ENCODE results near the gene HSPA12B. TPM values are rescaled to one million over a fixed set of nuclear protein-coding genes. Genes with fewer than 3 reads are reported as not detected.

The HSPA12B gene
- total and polyA plus RNA-seq, 2 of the 13 experiments (the other 11 are each of a cell fraction or from before 2014, with no cell fraction given): 0.01 TPM; not detected in 1

DNA sequence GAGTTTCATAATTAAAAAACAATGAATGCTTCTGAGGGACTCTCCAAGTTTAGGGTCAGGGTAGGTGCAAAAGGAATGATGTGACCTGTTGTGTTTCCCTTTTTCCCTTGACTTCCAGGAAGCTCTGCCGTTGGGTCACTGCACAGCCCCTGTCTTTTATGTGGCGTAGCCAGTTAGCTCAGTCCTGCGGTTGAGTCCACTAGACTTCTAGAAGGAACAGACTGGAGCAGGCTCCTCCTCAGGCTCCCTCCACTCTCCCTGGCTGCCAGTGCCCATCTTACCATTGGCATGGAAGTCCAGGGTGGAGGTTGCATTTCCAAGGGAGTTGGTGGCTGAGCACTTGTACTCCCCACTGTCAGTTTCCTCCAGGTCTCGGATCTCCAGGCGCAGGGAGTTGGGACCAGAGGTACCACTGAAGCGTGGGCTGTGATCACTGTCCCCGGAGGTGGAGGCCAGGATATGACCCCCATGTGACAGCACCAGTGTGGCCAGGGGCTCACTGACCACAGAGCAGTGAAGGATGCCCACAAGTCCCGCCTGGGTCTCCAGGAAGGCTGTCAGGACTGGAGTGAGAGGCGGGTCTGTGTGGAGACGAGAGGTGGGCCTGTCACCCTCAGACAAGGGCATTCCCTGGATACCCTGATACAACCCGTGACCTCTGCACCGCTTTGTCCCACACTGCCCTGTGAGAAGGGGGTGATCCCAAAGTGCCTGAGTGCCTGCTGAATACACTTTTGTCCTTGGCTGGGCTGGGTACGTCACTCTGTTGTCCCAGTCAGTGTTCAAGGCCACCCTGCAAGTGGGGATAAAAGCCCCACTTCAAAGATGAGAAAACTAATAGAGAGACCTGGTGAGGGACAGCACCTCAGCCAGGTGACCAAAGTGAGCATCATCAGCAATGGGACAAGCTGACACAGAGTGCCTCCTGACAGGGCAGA is 31.2 kb upstream of the HSPA12B start:
- FAIRE-seq (no peak), ATAC-seq (peak; percentile 11), DNase-seq (ENCODE audit: low spot score) (peak; percentile 38)
- Histone ChIP-seq H3K27me3 (ENCODE audit: control insufficient read depth in 1 of 2, insufficient read depth in 2 of 2, low read length in 2 of 2) (peaks cover 24 to 51% of the 10 kb centered on the region in 2 experiments; a peak in 4 of 5 replicates), H3K79me2 (ENCODE audit: insufficient read depth, low read length) (no peaks in the 10 kb centered on the region), H3K36me3 (replicated peaks in 1 of 2; ENCODE audit: control insufficient read depth in 1 of 2, insufficient read depth in 2 of 2, low read length in 2 of 2) (no peaks in the 10 kb centered on the region), H3K4me2 (ENCODE audit: low read depth, low read length) (peak overlapping the region; percentile 26), H3K4me1 (ENCODE audit: insufficient read depth, low read length) (peaks cover 15% of the 10 kb centered on the region), H3K27ac (ENCODE audit: extremely low read length, insufficient read depth, low read length) (no peak overlapping the region), H2AFZ (ENCODE audit: low read length) (no peak overlapping the region), H3K9me3 (ENCODE audit: low read length) (peaks cover 3% of the 10 kb centered on the region; the same call in 1 of the 2 replicates), H3K4me3 (replicated peaks in 1 of 3; ENCODE audit: insufficient read depth in 1 of 3, low read depth in 2 of 3, low read length in 3 of 3) (no peak overlapping the region), H3K9ac (ENCODE audit: insufficient read depth, low read depth, low read length) (no peak overlapping the region), H4K20me1 (ENCODE audit: insufficient read depth, low read length) (no peaks in the 10 kb centered on the region)
- no TSS peak for BruUV-seq (replicated peaks)
- WGBS (ENCODE audit: low lambda C conversion rate): 36% methylated on average over 12 of the region's 13 CpGs
- in situ Hi-C loops (cut with HindIII; ENCODE audit: extremely low pct_ligation_motif_present, low pct_unique_long_range_greater_than_20kb): no loop called here
- intact Hi-C loops (cut with micrococcal nuclease; ENCODE audit: unreplicated experiment): no loop called here
- ChIA-PET POLR2A (interaction anchor here (0.6 kb wide), 1 partner anchor 227 kb away, joined by 6 read pairs; no protein-coding TSS in a partner anchor), CTCF (ENCODE audit: low intra/inter-chr PET ratio, low total read pairs) (no interaction called here)
- no peak for TF ChIP-seq ZNF180 (CRISPR knock-in tag; IDR thresholded peaks at IDR 0.05; ENCODE audit: borderline replicate concordance, low read depth)
- peak; percentile 99 for TF ChIP-seq ZKSCAN8 (CRISPR knock-in tag; IDR thresholded peaks at IDR 0.05; ENCODE audit: borderline replicate concordance)
- TF ChIP-seq, protein P1, sequence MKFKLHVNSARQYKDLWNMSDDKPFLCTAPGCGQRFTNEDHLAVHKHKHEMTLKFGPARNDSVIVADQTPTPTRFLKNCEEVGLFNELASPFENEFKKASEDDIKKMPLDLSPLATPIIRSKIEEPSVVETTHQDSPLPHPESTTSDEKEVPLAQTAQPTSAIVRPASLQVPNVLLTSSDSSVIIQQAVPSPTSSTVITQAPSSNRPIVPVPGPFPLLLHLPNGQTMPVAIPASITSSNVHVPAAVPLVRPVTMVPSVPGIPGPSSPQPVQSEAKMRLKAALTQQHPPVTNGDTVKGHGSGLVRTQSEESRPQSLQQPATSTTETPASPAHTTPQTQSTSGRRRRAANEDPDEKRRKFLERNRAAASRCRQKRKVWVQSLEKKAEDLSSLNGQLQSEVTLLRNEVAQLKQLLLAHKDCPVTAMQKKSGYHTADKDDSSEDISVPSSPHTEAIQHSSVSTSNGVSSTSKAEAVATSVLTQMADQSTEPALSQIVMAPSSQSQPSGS (CRISPR knock-in tag; IDR thresholded peaks at IDR 0.05): no peak
- TF ChIP-seq KDM5B (CRISPR knock-in tag; IDR thresholded peaks at IDR 0.05; ENCODE audit: borderline replicate concordance): 0 out of 2 replicates have a peak, but pooled peaks have one; percentile 34
- TF ChIP-seq PLSCR1 (CRISPR knock-in tag; IDR thresholded peaks at IDR 0.05; ENCODE audit: borderline replicate concordance): no peak
- TF ChIP-seq, protein P2, sequence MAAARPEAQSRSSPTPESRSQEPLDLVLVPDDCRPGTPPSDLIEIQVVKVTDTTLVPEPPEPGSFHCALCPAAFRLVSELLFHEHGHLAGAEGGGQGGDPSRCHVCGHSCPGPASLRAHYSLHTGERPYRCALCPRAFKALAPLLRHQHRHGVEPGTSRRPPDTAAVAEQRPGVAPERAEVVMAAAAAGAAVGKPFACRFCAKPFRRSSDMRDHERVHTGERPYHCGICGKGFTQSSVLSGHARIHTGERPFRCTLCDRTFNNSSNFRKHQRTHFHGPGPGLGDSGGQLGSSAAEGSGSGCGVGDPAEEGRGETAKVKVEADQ (CRISPR knock-in tag; IDR thresholded peaks at IDR 0.05; ENCODE audit: borderline replicate concordance): no peak
- 0 out of 2 replicates have a peak, but pooled peaks have one; percentile 33 for TF ChIP-seq HNRNPL (IDR thresholded peaks at IDR 0.05; ENCODE audit: low read depth, low read length)
- TF ChIP-seq CENPBD1 (CRISPR knock-in tag; IDR thresholded peaks at IDR 0.05; ENCODE audit: borderline replicate concordance, low read depth): no peak
- TF ChIP-seq HCFC1 (IDR thresholded peaks at IDR 0.05; ENCODE audit: low read depth, low read length): 0 out of 2 replicates have a peak, but pooled peaks have one; percentile 3
- TF ChIP-seq DZIP1 (CRISPR knock-in tag; IDR thresholded peaks at IDR 0.05): no peak
- TF ChIP-seq ZNF629 (CRISPR knock-in tag; conservative IDR thresholded peaks at IDR 0.05): peak; percentile 68
- TF ChIP-seq NONO (IDR thresholded peaks at IDR 0.05): no peak
- 0 out of 2 replicates have a peak, but pooled peaks have one; percentile 14 for TF ChIP-seq NONO (CRISPR knock-in tag; conservative IDR thresholded peaks at IDR 0.05)
- TF ChIP-seq ZNF776 (CRISPR knock-in tag; IDR thresholded peaks at IDR 0.05): 0 out of 2 replicates have a peak, but pooled peaks have one; percentile 4
- no peak for TF ChIP-seq ARHGAP35 (CRISPR knock-in tag; IDR thresholded peaks at IDR 0.05; ENCODE audit: borderline replicate concordance)

Data from HepG2 (cell line).